Measurements from ENCODE around the gene PIK3CA.
"Not testable (repeated sequence)": the region's sequence is repeated elsewhere in the genome, so short reads cannot be mapped to it uniquely, and the experiment has no call there.

The PIK3CA gene

DNA sequence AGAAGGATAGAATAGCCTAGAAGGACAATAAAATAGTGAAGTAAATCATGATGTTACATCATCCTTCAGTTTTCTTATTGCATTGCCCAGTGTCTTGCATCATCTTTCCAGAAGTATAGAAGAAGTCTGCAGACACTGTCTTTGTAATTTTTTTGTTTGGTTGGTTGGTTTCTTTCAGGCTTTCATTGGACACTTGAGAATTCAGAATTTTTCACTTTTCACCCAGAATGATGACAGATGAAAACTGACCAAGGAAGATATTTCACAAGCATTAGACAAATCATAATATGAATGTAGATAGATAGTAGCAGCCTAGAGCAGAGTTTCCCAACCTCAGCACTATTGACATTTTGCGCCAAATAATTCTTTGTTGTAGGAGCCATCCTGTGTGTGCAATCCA lies 67.4 kb downstream of the PIK3CA start:
- DNase-seq = not testable (repeated sequence)

DNA sequence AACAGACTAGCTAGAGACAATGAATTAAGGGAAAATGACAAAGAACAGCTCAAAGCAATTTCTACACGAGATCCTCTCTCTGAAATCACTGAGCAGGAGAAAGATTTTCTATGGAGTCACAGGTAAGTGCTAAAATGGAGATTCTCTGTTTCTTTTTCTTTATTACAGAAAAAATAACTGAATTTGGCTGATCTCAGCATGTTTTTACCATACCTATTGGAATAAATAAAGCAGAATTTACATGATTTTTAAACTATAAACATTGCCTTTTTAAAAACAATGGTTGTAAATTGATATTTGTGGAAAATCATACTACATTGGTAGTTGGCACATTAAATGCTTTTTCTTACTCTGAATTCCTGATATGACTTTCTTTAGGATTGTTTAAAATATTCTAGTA lies 70.1 kb downstream of the PIK3CA start:
- DNase-seq = not testable (repeated sequence)

DNA sequence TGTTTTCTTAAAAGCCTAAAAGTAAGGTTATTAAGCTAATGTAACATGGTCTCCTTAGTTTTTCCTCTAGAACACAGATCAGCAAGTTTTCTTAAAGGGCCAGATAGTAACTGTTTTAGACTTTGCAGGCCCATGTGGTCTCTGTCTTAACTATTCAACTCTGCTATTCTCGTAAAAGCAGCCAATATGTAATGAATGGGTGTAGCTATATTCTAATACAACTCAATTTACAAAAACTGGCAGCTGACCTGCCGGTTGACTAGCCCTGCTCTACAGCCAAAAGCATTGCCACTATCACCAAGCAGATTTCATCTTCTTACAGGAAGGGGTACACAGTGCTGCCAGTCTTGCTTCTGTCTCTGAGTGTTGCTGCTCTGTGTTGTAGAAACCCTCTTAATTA lies 75.4 kb downstream of the PIK3CA start:
- DNase-seq = no peak

DNA sequence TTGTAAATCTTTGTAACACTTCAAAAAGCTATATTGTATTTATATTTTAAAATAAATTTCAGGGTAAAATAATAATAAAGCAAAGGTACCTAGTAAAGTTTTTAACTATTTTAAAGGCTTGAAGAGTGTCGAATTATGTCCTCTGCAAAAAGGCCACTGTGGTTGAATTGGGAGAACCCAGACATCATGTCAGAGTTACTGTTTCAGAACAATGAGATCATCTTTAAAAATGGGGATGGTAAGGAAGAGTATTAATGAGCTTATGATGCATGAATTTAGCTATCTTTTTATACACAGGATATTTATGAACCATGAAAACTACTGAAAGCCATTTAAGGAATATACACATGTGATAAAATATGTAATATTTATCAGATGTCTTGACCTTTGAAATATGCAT lies 76.4 kb downstream of the PIK3CA start:
- no peak for DNase-seq

DNA sequence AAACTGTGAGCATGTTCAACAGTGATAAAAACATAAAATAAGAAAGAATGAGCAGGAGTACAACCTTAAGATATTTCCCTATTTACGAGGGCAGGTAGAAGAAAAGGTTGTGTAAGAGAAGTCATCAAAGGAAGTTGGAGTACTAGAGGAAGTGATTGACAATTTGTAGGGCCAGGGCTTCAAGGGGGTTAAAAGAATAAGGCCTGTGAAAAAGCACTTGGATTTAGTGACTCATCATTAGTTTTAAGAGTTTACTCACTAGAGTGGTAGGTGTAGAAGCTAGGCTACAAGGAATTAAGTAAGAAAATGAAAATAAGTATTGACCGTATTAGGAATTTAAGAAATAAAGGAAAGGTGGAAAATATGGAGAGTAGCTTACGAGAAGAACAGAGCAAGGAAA lies 79.2 kb downstream of the PIK3CA start:
- DNase-seq = no peak

DNA sequence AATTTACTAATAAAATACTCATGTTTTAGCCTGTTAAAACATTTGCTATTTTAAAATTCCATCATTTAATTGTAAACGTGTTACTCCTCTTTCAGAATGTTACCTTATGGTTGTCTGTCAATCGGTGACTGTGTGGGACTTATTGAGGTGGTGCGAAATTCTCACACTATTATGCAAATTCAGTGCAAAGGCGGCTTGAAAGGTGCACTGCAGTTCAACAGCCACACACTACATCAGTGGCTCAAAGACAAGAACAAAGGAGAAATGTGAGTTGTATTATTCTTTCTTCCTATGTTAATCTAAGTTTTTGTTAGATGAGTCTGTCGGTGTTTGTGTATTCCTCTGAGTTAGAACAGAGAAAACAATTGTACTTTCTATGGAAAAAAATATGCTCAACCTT lies 81.0 kb downstream of the PIK3CA start:
- DNase-seq = no peak

DNA sequence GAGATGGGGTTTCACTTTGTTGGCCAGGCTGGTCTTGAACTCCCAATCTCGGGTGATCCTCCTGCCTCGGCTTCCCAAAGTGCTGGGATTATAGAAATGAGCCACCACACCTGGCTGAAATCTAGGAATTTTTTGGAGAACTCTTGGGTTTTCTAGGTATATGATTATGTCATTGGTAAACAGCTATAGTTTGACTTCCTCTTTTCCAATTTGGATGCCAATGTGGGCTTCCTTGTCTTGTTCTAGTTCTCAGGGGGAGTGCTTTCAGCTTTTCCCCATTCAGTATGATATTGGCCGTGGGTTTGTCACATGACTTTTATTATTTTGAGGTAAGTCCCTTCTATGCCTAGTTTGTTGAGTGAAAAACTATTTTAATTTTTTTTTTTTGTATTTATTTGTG lies 84.9 kb downstream of the PIK3CA start:
- DNase-seq = no peak

DNA sequence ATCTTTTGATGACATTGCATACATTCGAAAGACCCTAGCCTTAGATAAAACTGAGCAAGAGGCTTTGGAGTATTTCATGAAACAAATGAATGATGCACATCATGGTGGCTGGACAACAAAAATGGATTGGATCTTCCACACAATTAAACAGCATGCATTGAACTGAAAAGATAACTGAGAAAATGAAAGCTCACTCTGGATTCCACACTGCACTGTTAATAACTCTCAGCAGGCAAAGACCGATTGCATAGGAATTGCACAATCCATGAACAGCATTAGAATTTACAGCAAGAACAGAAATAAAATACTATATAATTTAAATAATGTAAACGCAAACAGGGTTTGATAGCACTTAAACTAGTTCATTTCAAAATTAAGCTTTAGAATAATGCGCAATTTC lies 86.0 kb downstream of the PIK3CA start:
- no peak for DNase-seq

DNA sequence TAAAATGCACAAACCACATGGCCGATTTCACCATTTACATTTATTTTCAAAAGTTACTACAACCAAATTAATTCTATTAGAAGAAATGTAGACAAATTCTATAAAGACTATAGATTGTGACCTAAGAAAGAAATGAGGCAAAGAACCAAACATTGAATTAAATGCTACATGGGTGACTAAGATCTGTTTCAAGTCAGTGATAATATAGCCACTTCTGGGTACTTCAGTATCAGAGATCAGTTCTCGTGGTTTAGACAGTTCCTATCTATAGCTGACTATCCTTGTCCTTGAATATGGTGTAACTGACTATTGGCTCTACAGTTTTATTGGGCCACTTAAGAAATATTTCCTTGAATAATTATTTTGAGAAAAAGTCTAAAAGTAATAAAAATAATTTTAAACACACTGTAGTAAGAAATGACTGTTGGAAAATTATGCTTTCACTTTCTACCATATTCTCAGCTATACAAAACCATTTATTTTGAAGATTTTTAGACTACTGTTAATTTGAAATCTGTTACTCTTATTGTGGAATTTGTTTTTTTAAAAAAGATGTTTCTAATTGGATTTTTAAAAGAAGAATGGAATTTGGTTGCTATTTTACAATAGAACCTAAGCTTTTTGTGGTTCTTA lies 88.6 kb downstream of the PIK3CA start:
- DNase-seq = no peak

DNA sequence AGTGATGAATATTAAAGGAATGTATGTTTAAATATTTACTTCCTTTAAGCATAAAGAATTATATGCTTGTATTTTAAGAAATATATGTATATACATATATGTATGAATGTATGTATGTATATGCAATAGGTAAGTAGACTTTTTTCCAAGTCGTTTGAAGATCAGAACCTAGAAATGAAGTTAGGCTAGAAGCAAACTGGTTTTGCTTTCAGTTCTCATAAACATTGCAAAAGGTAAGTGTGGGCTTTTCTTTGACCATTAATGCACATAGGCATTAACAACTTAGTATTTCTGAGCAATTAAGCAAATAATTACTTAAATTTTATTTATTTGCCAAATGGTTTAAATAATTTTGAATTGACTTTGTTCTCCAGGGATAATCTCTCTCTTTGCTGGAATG lies 92.1 kb downstream of the PIK3CA start:
- not testable (repeated sequence) for DNase-seq

DNA sequence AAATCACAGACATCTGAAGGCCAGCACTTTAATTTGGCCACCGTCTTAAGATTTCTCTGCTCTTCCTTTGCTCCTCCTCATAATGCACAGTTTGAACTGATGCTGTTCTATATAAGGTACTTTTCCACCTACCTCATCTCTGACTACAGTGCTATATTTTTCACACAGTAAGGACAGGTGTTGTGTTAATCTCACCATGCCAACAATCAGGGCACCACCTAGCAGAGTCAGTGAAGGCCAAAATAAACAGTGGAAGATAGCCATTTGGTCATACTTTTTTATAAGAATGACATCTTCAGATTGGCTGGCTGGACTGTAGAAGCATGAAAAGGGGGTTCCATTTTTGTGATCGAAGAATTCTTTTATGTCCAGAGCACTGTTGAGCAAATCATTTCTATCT lies 94.7 kb downstream of the PIK3CA start:
- not testable (repeated sequence) for DNase-seq

DNA sequence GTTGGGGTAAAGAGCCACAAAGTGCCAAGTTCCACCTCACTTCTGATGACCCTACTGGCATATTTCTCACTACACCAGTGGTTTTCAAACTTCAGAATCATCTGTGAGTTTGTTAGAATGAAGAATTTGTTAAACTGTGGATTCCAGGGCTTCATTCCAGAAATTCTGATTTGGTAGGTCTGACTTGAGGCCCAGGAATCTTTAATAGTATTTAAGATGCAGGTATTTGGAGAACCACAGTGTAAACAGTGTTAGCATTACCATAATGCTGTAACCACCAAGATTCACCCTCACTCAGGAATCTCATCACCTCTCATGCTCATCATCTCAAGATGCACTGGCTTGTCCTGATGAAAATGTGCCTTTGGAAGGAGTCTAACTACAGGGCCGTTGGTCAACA lies 96.7 kb downstream of the PIK3CA start:
- DNase-seq = no peak

DNA sequence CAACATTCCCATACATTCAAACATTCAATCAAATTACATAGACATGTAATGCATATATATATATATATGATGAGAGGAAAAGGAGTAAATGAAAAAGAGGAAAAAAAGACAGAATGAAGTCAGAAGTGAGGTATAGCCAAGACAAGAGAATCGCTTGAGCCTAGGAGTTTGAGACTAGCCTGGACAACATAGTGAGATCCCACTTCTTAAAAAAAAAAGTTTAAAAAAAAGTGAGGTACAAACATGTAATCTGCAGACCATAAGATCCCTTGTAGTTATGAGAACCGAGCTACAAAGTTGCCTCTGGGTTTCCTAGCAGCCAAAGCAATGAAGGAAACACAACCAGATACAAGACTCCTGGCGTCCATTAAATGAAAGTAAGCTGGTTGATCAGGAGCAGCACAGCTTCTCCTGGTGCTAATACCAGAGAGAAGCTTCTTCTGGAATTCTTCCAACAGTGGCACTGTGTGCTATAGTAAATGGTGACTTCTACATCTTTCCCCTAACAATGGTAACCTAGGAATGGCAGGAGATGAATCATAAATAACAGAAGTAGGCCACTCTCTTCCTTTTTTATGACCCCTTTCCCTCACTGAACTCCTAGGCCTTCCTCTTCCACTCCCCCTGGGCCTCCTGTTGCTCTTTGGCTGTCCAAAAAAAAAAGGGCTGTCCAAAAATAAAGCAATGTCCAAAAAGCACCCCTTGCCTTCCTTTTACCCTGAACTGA lies 99.3 kb downstream of the PIK3CA start:
- no peak for DNase-seq

DNA sequence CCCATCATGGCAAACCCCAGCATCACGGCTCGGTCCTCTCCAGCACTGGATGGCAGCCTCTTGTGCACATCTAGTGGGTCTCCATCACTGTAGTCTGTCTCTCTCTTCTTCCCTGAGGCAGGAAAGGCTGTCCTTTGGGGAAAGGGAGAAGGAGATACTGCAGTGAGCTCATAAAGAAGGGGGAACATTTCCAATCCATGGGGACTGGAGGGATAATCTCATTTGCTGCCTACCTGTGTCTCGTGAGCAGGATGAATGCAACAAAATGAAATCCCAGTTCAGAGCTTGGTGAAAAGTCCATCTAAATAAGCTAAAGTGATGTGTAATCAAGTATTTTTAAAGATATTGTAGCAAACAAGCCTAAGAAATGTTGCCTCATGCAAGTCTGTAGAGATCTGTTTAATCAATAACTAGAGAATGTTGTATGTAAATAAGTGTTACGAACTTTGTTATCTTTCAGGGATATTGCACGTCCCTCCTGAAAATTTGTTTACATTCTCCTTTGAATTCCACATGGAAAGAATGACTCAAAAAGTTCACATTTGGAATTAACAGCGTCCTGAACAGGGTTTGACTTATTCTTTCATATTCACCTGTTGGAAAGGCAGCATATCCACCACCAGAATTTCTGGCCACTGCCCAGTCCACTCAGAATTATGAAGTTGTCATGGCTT lies 102.8 kb downstream of the PIK3CA start, which contains the start of gene KCNMB3:
Gene KCNMB3 (minus strand): TSS at position 312 of the 674 bp plus-strand sequence. CDS start 124 bp downstream, at position 188.
- DNase-seq = no peak

DNA sequence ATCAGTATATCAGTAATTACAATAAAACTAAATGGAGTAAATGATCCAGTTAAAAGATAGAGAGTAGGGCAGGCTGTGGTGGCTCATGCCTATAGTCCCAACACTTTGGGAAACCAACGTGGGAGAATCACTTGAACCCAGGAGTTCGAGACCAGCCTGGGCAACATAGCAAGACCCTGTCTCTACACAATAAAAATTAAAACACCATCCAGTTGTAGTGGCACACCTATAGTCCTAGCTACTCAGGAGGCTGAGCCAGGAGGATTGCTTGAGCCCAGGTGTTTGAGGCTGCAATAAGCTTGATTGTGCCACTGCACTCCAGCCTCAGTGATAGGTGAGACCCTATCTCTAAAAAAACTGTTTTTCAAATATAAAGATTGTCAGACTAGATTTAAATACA lies 108.7 kb downstream of the PIK3CA start:
- no peak for DNase-seq

DNA sequence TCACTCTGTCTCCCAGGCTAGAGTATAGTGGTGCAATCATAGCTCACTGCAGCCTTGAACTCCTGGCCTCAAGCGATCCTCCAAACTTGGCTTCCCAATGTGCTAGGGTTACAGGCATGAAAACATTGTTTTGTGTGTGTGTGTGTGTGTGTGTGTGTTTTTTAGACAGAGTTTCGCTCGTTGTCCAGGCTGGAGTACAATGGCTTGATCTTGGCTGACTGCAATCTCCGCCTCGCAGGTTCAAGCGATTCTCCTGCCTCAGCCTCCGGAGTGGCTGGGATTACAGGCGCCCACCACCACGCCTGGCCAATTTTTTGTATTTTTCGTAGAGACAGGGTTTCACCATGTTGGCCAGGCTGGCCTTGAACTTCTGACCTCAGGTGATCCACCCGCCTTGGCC lies 109.6 kb downstream of the PIK3CA start:
- DNase-seq = not testable (repeated sequence)

DNA sequence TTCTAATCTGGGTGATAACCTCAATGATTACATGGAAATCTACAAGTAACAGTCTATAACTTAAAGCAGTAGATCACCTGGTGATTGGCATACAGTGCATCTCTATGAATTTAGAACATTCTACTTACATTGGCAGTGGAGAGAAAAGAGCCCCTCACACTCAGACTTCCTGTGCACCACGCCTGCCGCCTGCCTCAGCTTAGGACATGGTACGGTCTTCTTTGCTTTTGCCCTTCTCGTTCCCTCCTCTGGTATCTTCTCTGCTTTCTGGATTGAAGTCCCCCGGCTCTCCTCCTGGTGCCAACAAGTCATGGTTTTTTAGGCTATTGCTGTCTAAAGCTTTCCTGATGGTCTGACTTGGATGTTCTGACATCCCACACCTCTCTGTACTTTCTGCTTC lies 110.7 kb downstream of the PIK3CA start:
- DNase-seq = no peak

DNA sequence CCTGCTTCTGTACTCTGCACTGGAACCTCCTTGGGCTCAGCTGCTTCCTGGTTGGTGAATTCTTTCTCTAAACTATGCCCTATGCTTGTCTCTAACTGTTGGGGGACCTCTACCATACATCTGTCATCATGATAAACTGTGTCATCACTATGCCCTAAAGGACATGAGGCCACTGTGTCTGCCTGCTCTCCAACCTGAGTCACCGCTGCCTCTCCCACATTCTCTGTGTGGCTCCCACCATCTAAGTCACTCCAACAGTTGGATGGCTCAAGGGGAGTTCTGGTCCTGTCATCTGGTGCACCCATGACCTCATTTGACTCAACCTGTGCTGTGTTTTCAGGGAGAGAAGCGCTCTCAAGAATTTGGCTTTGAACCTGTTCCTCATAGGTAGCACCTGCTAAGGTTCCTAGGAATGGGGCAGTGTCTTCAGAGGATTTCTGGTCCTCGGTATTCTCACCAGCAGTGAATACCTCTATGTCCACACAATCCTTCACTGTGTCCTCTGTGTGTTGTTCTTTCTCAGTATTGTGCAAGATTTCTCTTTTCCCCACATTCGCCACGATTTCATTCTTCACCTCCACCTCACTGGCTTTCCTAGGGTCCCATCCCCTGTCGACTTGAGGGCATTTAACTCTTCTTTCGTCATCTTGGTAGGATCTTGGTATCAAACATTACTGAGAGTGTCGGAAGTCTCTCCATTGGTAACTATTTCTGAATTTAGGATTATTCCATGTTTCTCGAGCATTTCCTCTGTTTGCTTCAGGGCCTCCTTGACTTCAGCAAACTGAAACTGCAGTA lies 112.0 kb downstream of the PIK3CA start:
- not testable (repeated sequence) for DNase-seq

DNA sequence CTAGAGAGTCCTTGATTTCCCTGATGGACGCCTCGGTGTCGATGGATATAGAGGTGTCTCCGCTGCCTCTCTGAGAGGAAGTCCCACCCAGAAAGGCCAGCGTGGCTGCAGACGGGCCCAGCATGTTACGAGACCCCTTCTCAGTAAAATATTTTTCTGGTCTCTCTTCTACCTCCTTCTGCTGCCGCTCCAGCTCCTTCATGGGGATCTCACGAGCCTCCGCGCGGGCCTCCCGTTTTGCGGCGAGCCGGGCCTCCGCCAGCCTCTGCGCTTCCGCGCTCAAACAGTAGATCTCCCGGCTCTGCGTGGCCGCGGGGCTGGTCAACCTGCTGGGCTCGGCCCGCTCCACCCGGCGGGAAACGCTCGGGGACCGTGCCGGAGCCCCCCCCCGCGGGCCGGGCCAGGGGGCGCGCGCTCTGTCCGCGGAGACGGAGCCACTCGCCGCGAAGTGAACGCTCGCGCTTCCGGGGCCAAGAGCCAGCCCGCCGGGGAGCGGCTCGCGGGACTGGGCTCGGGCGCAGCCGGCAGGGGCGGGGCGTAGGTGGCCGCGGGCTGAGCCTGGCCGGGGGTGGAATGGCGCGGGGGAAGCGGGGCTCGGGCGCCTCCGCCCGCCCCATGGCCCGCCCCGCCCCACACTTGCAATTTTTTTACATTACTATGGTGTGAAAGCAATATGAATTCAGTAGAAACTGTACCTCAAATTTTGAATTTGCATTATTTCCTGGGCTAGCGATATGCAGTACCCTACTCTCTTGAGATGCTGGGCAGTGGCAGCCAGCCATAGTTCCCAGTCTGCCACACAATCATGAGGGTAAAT lies 113.0 kb downstream of the PIK3CA start:
- DNase-seq = peak; percentile 50 to 58

DNA sequence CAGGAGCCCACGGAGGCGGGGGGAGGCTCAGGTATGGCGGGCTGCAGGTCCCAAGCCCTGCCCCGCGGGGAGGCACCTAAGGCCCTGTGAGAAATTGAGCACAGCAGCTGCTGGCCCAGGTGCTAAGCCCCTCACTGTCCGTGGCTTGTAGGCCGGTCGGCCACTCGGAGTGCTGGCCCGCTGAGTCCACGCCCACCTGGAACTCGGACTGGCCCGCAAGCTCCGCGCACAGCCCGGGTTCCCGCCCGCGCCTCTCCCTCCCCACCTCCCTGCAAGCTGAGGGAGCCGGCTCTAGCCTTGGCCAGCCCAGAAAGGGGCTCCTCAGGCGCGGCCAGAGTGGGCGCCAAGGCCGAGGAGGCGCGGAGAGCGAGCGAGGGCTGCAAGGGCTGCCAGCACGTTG lies 115.0 kb downstream of the PIK3CA start:
- no peak for DNase-seq

DNA sequence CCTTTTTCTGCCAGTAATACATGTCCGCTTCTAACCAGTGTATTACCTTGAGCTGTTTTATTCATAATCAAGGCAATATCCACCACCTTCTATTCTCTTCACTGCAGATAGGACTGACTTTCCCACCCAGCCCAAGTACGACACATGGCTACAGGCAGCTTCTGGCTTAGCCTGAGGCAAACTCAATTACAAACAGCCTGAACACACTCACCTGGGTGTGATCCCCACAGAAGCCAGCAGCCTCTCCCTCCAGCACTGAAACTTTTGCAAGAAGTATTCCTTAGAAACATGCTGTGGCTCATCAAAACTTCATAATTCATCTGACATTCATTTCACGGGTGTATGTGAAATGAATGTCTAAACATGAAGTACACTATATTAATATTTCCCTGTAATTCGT lies 116.3 kb downstream of the PIK3CA start:
- DNase-seq = no peak

DNA sequence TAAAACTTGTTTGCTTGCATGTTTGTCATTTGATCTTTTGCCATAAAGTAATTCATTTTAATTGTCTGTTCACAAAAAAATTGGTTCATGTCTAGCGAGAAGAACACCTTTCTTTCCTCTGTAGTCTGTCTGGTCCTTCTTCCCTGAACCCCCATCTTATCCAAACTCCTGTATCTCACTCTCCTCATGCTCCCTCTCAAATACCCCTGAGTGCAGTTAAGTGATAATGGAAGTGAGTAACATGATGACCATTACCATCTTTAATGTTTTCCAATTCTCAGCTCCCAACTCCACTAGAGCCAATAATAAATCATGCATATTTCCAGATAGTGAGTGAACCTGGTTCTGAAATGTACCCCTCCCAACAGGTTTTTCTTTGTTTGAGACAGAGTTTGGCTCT lies 116.9 kb downstream of the PIK3CA start:
- no peak for DNase-seq

All from activated CD4-positive, alpha-beta T cell treated with anti-CD3 and anti-CD28 coated beads, Interleukin-2, amount 50 U/mL, for 4 hours (primary cell).